ENCODE measurements around the gene MNAT1. TPM values are rescaled to one million over a fixed set of nuclear protein-coding genes. Genes with fewer than 3 reads are reported as not detected.
A peak's percentile ranks its signal among the peaks of the same experiment; 100 is the strongest.

MNAT1 gene
- 10 to 100 TPM in 3 of 4 donors, 1 to 10 TPM in 1; 4.2 to 30.3 (median 17.8) TPM for total RNA-seq

DNA sequence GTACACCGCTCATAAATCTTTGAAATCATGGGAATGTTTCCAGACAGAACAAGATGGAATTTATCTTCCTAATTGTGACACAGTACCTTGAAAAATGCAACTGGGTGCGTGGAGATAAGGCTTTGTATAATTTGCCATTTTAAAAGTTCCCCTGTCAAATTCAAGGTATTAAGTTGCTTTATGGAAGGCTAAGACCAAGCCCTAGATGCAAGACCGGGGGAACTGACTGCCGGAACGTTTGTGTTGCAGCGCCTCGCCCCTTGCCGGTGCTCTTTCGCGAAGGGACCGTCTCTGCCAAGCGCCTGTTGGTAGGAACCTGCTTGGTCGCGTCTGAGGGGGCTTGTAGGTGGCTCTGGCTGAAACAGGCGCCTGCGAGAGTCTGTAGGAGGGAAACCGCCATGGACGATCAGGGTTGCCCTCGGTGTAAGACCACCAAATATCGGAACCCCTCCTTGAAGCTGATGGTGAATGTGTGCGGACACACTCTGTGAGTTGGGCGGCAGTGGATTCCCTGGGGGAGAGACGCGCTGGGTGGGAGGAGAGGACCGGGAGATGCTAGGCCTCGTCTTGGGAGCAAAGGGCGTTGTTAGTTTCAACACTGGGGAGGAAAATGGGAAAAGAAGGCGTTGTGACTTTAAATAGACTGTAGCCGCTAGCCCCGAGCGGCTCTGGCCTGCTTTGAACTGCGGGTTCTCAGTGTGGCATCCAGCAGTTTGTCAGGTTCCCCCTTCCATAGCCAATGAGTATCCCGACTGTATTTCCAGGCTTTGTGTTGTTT is at the start of gene MNAT1:
TSS of gene MNAT1 (plus strand) at position 297 of the 778 bp plus-strand sequence. CDS start at position 399, 102 bp downstream.
- H3K27ac ChIP-seq, result peak within 1 kb of the TSS; percentile 49 to 67 (median 64)
- TF ChIP-seq POLR2AphosphoS5 (IDR thresholded peaks at IDR 0.05) (peak; percentile 20 to 25 (median 20)), EP300 (IDR thresholded peaks at IDR 0.05; ENCODE audit: low read depth) (no peak), POLR2A (IDR thresholded peaks at IDR 0.05) (peak; percentile 20)
- TF ChIP-seq, protein P1, sequence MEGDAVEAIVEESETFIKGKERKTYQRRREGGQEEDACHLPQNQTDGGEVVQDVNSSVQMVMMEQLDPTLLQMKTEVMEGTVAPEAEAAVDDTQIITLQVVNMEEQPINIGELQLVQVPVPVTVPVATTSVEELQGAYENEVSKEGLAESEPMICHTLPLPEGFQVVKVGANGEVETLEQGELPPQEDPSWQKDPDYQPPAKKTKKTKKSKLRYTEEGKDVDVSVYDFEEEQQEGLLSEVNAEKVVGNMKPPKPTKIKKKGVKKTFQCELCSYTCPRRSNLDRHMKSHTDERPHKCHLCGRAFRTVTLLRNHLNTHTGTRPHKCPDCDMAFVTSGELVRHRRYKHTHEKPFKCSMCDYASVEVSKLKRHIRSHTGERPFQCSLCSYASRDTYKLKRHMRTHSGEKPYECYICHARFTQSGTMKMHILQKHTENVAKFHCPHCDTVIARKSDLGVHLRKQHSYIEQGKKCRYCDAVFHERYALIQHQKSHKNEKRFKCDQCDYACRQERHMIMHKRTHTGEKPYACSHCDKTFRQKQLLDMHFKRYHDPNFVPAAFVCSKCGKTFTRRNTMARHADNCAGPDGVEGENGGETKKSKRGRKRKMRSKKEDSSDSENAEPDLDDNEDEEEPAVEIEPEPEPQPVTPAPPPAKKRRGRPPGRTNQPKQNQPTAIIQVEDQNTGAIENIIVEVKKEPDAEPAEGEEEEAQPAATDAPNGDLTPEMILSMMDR (IDR thresholded peaks at IDR 0.05), result no peak
- no peaks in the 10 kb centered on the region for H3K36me3 ChIP-seq
- in situ Hi-C loops (cut with MboI; ENCODE audit: low pct_ligation_motif_present in 1 of 4, low pct_unique_long_range_greater_than_20kb in 1 of 4, low sequenced_read_pairs in 3 of 4), result no loop called here
- H3K4me3 ChIP-seq, result peak within 1 kb of the TSS; percentile 52 to 82 (median 67)
- H3K9me3 ChIP-seq, result no peaks in the 10 kb centered on the region
- peaks cover 24% of the 10 kb centered on the region for H3K27me3 ChIP-seq
- whole genome bisulfite sequencing, 2 donors (ENCODE audit: low coverage in 1 of 2), result 4 to 23% methylated on average over 3 to 33 of the region's 33 CpGs
- intact Hi-C loops (cut with DNase I; ENCODE audit: low total_unique reads), result no loop called here
- peak; percentile 71 for DNase-seq
- H3K4me1 ChIP-seq, result peaks cover 0 to 22% (median 7%) of the 10 kb centered on the region in 4 donors

DNA sequence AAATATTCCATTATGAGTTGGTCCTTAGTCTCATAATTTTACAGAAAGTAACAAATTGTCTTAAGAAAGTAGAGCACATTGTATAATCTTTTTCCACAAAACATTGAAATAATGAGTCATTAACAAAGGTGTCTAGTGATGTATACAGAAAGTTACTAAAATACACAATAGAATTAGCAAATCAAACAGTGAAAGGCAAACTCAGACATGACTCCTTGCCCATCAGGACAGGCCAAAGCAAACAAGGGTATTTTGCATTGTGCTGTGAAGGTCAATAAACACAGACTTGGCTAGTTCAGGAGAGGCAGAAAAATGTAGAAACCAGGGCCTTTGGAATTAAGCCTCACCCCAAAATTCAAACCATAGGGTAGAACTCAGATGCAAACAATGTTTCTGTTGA is 47.7 kb upstream of the MNAT1 start:
- in situ Hi-C loops (cut with MboI; ENCODE audit: low pct_ligation_motif_present in 1 of 4, low pct_unique_long_range_greater_than_20kb in 1 of 4, low sequenced_read_pairs in 3 of 4), result no loop called here
- no peaks in the 10 kb centered on the region for H3K27me3 ChIP-seq
- no peaks in the 10 kb centered on the region for H3K36me3 ChIP-seq
- H3K4me1 ChIP-seq, result no peaks in the 10 kb centered on the region
- H3K27ac ChIP-seq, result no peak overlapping the region
- no peak for TF ChIP-seq EP300 (IDR thresholded peaks at IDR 0.05; ENCODE audit: low read depth)
- TF ChIP-seq, protein P1 (IDR thresholded peaks at IDR 0.05), result no peak
- TF ChIP-seq POLR2AphosphoS5 (IDR thresholded peaks at IDR 0.05), result no peak
- no peak for TF ChIP-seq POLR2A (IDR thresholded peaks at IDR 0.05)
- no peaks in the 10 kb centered on the region for H3K9me3 ChIP-seq
- intact Hi-C loops (cut with DNase I; ENCODE audit: low total_unique reads), result no loop called here
- H3K4me3 ChIP-seq, result no peak overlapping the region
- no peak for DNase-seq

DNA sequence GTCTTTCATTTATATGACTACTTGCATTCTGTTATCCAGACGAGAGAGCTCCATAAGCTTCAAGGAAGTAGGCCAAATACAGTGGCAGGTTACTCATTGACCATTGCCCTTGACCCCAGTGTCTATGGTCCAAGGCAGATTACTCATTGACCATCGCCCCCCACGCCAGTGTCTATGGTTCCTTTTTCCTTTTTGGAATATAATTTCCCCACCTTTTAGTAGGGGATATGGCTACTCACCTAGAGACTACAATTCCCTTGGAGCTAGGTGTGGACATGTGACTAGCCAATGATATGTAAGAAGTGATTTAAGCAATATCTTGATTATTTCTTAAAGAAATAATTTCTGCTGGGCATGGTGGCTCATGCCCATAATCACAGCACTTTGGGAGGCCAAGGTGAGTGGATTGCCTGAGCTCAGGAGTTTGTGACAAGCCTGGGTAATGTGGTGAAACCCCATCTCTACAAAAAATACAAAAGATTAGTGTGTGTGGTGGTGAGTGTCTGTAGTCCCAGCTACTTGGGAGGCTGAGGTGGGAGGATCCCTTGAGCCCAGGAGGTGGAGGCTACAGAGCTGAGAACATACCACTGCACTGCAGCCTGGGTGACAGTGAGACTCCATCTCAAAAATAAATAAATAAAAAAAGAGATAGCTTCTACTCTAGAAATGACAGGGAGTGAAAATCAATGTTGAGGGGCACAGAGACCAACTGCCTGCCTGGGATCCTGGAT is 43.0 kb upstream of the MNAT1 start:
- WGBS, 2 donors (ENCODE audit: low coverage in 1 of 2), result 20 to 79% methylated on average over 1 to 3 of the region's 3 CpGs
- TF ChIP-seq EP300 (IDR thresholded peaks at IDR 0.05; ENCODE audit: low read depth) (no peak), POLR2AphosphoS5 (IDR thresholded peaks at IDR 0.05) (no peak), POLR2A (IDR thresholded peaks at IDR 0.05) (no peak)
- TF ChIP-seq, protein P1 (IDR thresholded peaks at IDR 0.05), result no peak
- H3K27me3 ChIP-seq, result no peaks in the 10 kb centered on the region

DNA sequence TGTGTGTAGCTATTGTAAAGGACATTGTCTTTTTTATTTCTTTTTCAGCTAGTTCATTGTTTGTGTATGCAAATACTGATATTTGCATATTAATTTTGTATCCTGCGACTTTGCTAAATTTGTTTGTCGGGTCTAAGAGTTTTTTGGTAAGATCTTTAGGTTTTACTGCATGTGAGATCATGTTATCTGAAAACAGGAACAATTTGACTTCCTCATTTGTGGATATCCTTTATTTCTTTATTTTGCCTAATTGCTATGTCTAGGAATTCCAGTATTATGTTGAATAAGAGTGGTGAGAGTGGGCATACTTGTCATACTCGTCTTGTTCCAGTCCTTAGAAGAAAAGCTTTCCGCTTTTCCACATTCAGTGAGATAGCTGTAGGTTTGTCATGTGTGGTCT is 39.2 kb upstream of the MNAT1 start:
- TF ChIP-seq POLR2A (IDR thresholded peaks at IDR 0.05), result no peak
- TF ChIP-seq EP300 (IDR thresholded peaks at IDR 0.05; ENCODE audit: low read depth), result no peak
- TF ChIP-seq, protein P1 (IDR thresholded peaks at IDR 0.05), result no peak
- no peak for TF ChIP-seq POLR2AphosphoS5 (IDR thresholded peaks at IDR 0.05)
- Histone ChIP-seq H3K4me1 (no peaks in the 10 kb centered on the region), H3K36me3 (no peaks in the 10 kb centered on the region), H3K9me3 (peaks cover 2 to 6% of the 10 kb centered on the region in 2 donors), H3K4me3 (no peak overlapping the region), H3K27ac (no peak overlapping the region), H3K27me3 (no peaks in the 10 kb centered on the region)
- WGBS, 2 donors (ENCODE audit: low coverage in 1 of 2), result 71 to 74% methylated on average over 4 of the region's 4 CpGs
- intact Hi-C loops (cut with DNase I; ENCODE audit: low total_unique reads), result no loop called here
- no peak for DNase-seq
- in situ Hi-C loops (cut with MboI; ENCODE audit: low pct_ligation_motif_present in 1 of 4, low pct_unique_long_range_greater_than_20kb in 1 of 4, low sequenced_read_pairs in 3 of 4), result no loop called here

More for the DNA sequence above, 43.0 kb upstream of the MNAT1 start:
- H3K9me3 ChIP-seq, result no peaks in the 10 kb centered on the region
- in situ Hi-C loops (cut with MboI; ENCODE audit: low pct_ligation_motif_present in 1 of 4, low pct_unique_long_range_greater_than_20kb in 1 of 4, low sequenced_read_pairs in 3 of 4) (no loop called here), intact Hi-C loops (cut with DNase I; ENCODE audit: low total_unique reads) (no loop called here)
- no peak overlapping the region for H3K4me3 ChIP-seq
- no peaks in the 10 kb centered on the region for H3K36me3 ChIP-seq
- no peak overlapping the region for H3K27ac ChIP-seq
- DNase-seq, result no peak
- no peaks in the 10 kb centered on the region for H3K4me1 ChIP-seq

Data from transverse colon (tissue), 4 donors.